ENCODE measurements around the gene SMARCE1.
A peak's percentile ranks its signal among the peaks of the same experiment; 100 is the strongest.

SMARCE1 gene

GRCh38 chr17:40602445-40603443 lies 44.9 kb downstream of the SMARCE1 start:
- no peak overlapping the region for H3K4me3 ChIP-seq (replicated peaks; ENCODE audit: low read depth, low read length)
- peak; percentile 69 for DNase-seq (ENCODE audit: extremely low read depth, insufficient read length)
- 0 out of 2 replicates have a peak, but pooled peaks cover 2% of the 10 kb centered on the region for H3K27me3 ChIP-seq (replicated peaks; ENCODE audit: control insufficient read depth, insufficient read depth, low read length)
- TF ChIP-seq CTCF (IDR thresholded peaks at IDR 0.05; ENCODE audit: insufficient read depth, low read length, poor library complexity, severe bottlenecking), result no peak
- no peaks in the 10 kb centered on the region for H3K36me3 ChIP-seq (ENCODE audit: control insufficient read depth, insufficient read depth, low read length)

- no peak for TF ChIP-seq CTCF (IDR thresholded peaks at IDR 0.05; ENCODE audit: insufficient read depth, low read length, poor library complexity, severe bottlenecking)
- Histone ChIP-seq H3K27me3 (replicated peaks; ENCODE audit: control insufficient read depth, insufficient read depth, low read length) (no peaks in the 10 kb centered on the region), H3K4me3 (replicated peaks; ENCODE audit: low read depth, low read length) (no peak overlapping the region), H3K36me3 (ENCODE audit: control insufficient read depth, insufficient read depth, low read length) (no peaks in the 10 kb centered on the region)
- DNase-seq (ENCODE audit: extremely low read depth, insufficient read length), result no peak
Measured at GRCh38 chr17:40600486-40601046, 47.1 kb downstream of the SMARCE1 start.

- Histone ChIP-seq H3K36me3 (ENCODE audit: control insufficient read depth, insufficient read depth, low read length) (no peaks in the 10 kb centered on the region), H3K4me3 (replicated peaks; ENCODE audit: low read depth, low read length) (peak overlapping the region; percentile 4; the same call in 1 of the 2 replicates), H3K27me3 (replicated peaks; ENCODE audit: control insufficient read depth, insufficient read depth, low read length) (no peaks in the 10 kb centered on the region)
- no peak for DNase-seq (ENCODE audit: extremely low read depth, insufficient read length)
- no peak for TF ChIP-seq CTCF (IDR thresholded peaks at IDR 0.05; ENCODE audit: insufficient read depth, low read length, poor library complexity, severe bottlenecking)
Measured at GRCh38 chr17:40599468-40599763, 48.2 kb downstream of the SMARCE1 start.

GRCh38 chr17:40598619-40599467 lies 48.8 kb downstream of the SMARCE1 start:
- Histone ChIP-seq H3K4me3 (replicated peaks; ENCODE audit: low read depth, low read length) (peak overlapping the region; percentile 4; the same call in 1 of the 2 replicates), H3K27me3 (replicated peaks; ENCODE audit: control insufficient read depth, insufficient read depth, low read length) (no peaks in the 10 kb centered on the region), H3K36me3 (ENCODE audit: control insufficient read depth, insufficient read depth, low read length) (no peaks in the 10 kb centered on the region)
- TF ChIP-seq CTCF (IDR thresholded peaks at IDR 0.05; ENCODE audit: insufficient read depth, low read length, poor library complexity, severe bottlenecking), result no peak
- peak; percentile 87 for DNase-seq (ENCODE audit: extremely low read depth, insufficient read length)

GRCh38 chr17:40598301-40598618 lies 49.4 kb downstream of the SMARCE1 start:
- Histone ChIP-seq H3K36me3 (ENCODE audit: control insufficient read depth, insufficient read depth, low read length) (no peaks in the 10 kb centered on the region), H3K4me3 (replicated peaks; ENCODE audit: low read depth, low read length) (peak overlapping the region; percentile 4; the same call in 1 of the 2 replicates), H3K27me3 (replicated peaks; ENCODE audit: control insufficient read depth, insufficient read depth, low read length) (no peaks in the 10 kb centered on the region)
- TF ChIP-seq CTCF (IDR thresholded peaks at IDR 0.05; ENCODE audit: insufficient read depth, low read length, poor library complexity, severe bottlenecking), result no peak
- peak; percentile 55 for DNase-seq (ENCODE audit: extremely low read depth, insufficient read length)
